PC-3 (cell line): ENCODE results near the gene CCDC86. TPM values are rescaled to one million over a fixed set of nuclear protein-coding genes. Genes with fewer than 3 reads are reported as not detected.

ENCODE experiments used
- ATAC-seq: fragments of 200-7000 bp; cut with Tn5 transposase; 2 replicates; pipeline ENCODE4 v1.9.1; 2020; ENCODE audit warnings: mild to moderate bottlenecking, moderate library complexity
- BruUV-seq: library from RNA; stranded (reverse); fragments of 400-500 nt; replicated peaks from 2 replicates; lab custom pipeline; 2021; lab: Mats Ljungman, UMichigan
- CTCF ChIA-PET: fragments of 300-600 bp; sonication (Branson Sonifier 250); formaldehyde crosslinking; loops from one replicate; lab custom pipeline; 2022; ENCODE audit warnings: antibody characterized with exemption; lab: Charles Lee
- POLR2A ChIA-PET: fragments of 300-600 bp; sonication (Branson Sonifier 250); formaldehyde crosslinking; loops from one replicate; lab custom pipeline; 2022; ENCODE audit warnings: antibody characterized with exemption; ENCODE audit not compliant: unreplicated experiment; lab: Charles Lee
- DNase-seq: peaks from one replicate; pipeline ENCODE4 v3.0.0-alpha.2; 2015
- H2AFZ ChIP-seq: fragments of 300-600 bp; sonication (generic); 2 replicates; pipeline ENCODE4 v1.6.0; 2016; ENCODE audit warnings: antibody characterized with exemption, low read length
- H3F3A ChIP-seq: fragments of 300-600 bp; sonication (generic); one replicate; pipeline ENCODE4 v1.6.0; 2017; ENCODE audit warnings: antibody characterized with exemption, low read length, control low read depth, mild to moderate bottlenecking; ENCODE audit not compliant: unreplicated experiment
- H3K27ac ChIP-seq: fragments of 300-600 bp; sonication (generic); 2 replicates; pipeline ENCODE4 v1.5.1; 2016; ENCODE audit warnings: mild to moderate bottlenecking, low read length
- H3K27me3 ChIP-seq: fragments of 300-600 bp; sonication (generic); 2 replicates; pipeline ENCODE4 v1.6.1; 2016; ENCODE audit warnings: low read length, mixed read lengths
- H3K36me3 ChIP-seq: fragments of 300-600 bp; sonication (generic); 2 replicates; pipeline ENCODE4 v1.6.1; 2016; ENCODE audit warnings: low read depth, mixed run types, low read length, mixed read lengths
- H3K4me1 ChIP-seq: fragments of 300-600 bp; sonication (generic); 2 replicates; pipeline ENCODE4 v1.5.1; 2016; ENCODE audit warnings: low read length; ENCODE audit not compliant: insufficient read depth
- H3K4me2 ChIP-seq: fragments of 300-600 bp; sonication (generic); 2 replicates; pipeline ENCODE4 v1.6.0; 2016; ENCODE audit warnings: low read length
- H3K4me3 ChIP-seq: fragments of 300-600 bp; sonication (generic); 2 replicates; pipeline ENCODE4 v1.5.1; 2016; ENCODE audit warnings: mild to moderate bottlenecking, low read length, mixed read lengths
- H3K79me2 ChIP-seq: fragments of 300-600 bp; sonication (generic); 2 replicates; pipeline ENCODE4 v1.6.1; 2017; ENCODE audit warnings: low read length, mixed read lengths
- H3K9ac ChIP-seq: fragments of 300-600 bp; sonication (generic); 2 replicates; pipeline ENCODE4 v1.6.0; 2016; ENCODE audit warnings: mild to moderate bottlenecking, low read length
- H3K9me2 ChIP-seq: fragments of 300-600 bp; sonication (generic); replicated peaks from 2 replicates; pipeline ENCODE4 v1.6.1; 2016; ENCODE audit warnings: mixed run types, low read length, mixed read lengths
- H3K9me3 ChIP-seq: fragments of 300-600 bp; sonication (generic); 2 replicates; pipeline ENCODE4 v1.6.1; 2016; ENCODE audit warnings: low read length, mixed read lengths
- H4K20me1 ChIP-seq: fragments of 300-600 bp; sonication (generic); 2 replicates; pipeline ENCODE4 v1.6.1; 2016; ENCODE audit warnings: low read length, mixed read lengths
- EZH2 ChIP-seq: fragments of 300-600 bp; sonication (generic); IDR thresholded peaks from one replicate; pipeline ENCODE4 v1.6.1; 2017; ENCODE audit warnings: antibody characterized with exemption, mild to moderate bottlenecking, low read length; ENCODE audit not compliant: unreplicated experiment
- EZH2phosphoT487 ChIP-seq: fragments of 300-600 bp; sonication (generic); IDR thresholded peaks from 2 replicates; pipeline ENCODE4 v1.6.1; 2018; ENCODE audit warnings: mild to moderate bottlenecking, antibody characterized with exemption, low read length, borderline replicate concordance
- intact Hi-C: fragments of 100-400 bp; cut with micrococcal nuclease; formaldehyde crosslinking; loops from 2 replicates; pipeline ENCODE4 v1.9.0; 2023
- total RNA-seq: library from RNA; depleted of rRNA; stranded (reverse); fragments of >200 nt; gene quantifications from 2 replicates; pipeline ENCODE4 v1.2.3, GENCODE V29; 2014
- TF ChIP-seq, protein P1 (sequence below): fragments of 300-600 bp; sonication (generic); conservative IDR thresholded peaks from 2 replicates; pipeline ENCODE4 v1.5.1; 2017; ENCODE audit warnings: antibody characterized with exemption, low read depth, mild to moderate bottlenecking, low read length

The CCDC86 gene
- total RNA-seq, 1 experiment from 2014 or later, result 67.9 TPM

DNA sequence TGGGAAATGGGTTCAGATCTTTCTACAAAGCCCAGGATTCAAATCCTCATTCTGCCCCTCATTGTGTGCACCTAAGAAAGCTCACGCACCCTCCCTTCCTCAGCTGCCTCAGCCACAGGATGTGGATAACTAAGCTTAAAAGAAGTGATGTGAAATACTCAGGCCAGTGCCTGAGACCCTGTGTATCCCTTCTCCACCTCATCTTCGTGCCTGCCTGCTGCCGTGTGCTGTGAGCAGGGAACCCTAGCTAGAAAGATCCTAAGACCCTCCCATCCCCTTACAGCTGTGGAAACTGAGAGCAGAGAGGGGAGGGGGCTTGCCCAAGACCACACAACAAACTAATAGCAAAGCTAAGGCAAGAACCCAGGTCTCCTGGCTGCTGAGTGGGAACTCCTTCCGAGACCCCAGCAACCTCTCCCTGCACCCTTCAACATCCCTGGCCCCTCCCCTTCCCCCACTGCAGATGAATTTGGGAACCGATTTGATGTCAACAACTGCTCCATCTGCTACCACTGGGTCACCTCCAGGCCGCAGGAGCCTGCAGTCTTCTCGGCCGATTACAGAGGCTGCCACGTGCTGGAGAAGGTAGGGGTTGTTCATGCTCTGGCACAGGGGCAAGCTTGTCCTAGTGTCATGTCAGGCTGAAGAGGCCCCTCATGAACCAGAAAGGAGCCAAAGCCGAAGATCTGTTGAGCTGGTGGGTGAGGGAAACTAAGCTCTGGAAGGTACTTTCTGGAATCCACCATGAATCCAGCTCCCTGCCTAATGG is 27.0 kb downstream of the CCDC86 start:
- H3K9me2 ChIP-seq, result no peaks in the 10 kb centered on the region
- H3K4me2 ChIP-seq, result no peak overlapping the region
- no peak overlapping the region for H3K27ac ChIP-seq
- no peaks in the 10 kb centered on the region for H3K27me3 ChIP-seq
- peaks cover 11% of the 10 kb centered on the region for H3K4me1 ChIP-seq
- H3F3A ChIP-seq, result no peaks in the 10 kb centered on the region
- H2AFZ ChIP-seq, result no peak overlapping the region
- ChIA-PET POLR2A (no interaction called here), CTCF (no interaction called here)
- no peaks in the 10 kb centered on the region for H4K20me1 ChIP-seq
- H3K4me3 ChIP-seq, result no peak overlapping the region
- intact Hi-C loops, result no loop called here
- no peaks in the 10 kb centered on the region for H3K36me3 ChIP-seq
- TF ChIP-seq EZH2 (no peak), EZH2phosphoT487 (no peak)
- TF ChIP-seq, protein P1, sequence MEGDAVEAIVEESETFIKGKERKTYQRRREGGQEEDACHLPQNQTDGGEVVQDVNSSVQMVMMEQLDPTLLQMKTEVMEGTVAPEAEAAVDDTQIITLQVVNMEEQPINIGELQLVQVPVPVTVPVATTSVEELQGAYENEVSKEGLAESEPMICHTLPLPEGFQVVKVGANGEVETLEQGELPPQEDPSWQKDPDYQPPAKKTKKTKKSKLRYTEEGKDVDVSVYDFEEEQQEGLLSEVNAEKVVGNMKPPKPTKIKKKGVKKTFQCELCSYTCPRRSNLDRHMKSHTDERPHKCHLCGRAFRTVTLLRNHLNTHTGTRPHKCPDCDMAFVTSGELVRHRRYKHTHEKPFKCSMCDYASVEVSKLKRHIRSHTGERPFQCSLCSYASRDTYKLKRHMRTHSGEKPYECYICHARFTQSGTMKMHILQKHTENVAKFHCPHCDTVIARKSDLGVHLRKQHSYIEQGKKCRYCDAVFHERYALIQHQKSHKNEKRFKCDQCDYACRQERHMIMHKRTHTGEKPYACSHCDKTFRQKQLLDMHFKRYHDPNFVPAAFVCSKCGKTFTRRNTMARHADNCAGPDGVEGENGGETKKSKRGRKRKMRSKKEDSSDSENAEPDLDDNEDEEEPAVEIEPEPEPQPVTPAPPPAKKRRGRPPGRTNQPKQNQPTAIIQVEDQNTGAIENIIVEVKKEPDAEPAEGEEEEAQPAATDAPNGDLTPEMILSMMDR, result no peak
- ATAC-seq (no peak), DNase-seq (no peak)
- H3K9me3 ChIP-seq, result no peaks in the 10 kb centered on the region
- no peaks in the 10 kb centered on the region for H3K79me2 ChIP-seq
- no peak overlapping the region for H3K9ac ChIP-seq
- BruUV-seq, result no TSS peak

- DNase-seq (no peak), ATAC-seq (no peak)
- Histone ChIP-seq H3F3A (no peaks in the 10 kb centered on the region), H4K20me1 (no peaks in the 10 kb centered on the region), H3K9ac (no peak overlapping the region), H3K36me3 (no peaks in the 10 kb centered on the region), H3K27ac (no peak overlapping the region), H3K4me2 (no peak overlapping the region), H3K4me3 (no peak overlapping the region), H3K79me2 (no peaks in the 10 kb centered on the region), H3K9me2 (no peaks in the 10 kb centered on the region), H2AFZ (no peak overlapping the region), H3K9me3 (no peaks in the 10 kb centered on the region), H3K27me3 (no peaks in the 10 kb centered on the region), H3K4me1 (peaks cover 11% of the 10 kb centered on the region)
- POLR2A ChIA-PET, result no interaction called here
- TF ChIP-seq EZH2, result no peak
- TF ChIP-seq EZH2phosphoT487, result no peak
- TF ChIP-seq, protein P1, result no peak
- no TSS peak for BruUV-seq
- CTCF ChIA-PET, result interaction anchor here (0.6 kb wide), 1 partner anchor 505 kb away, joined by 3 read pairs; no protein-coding TSS in a partner anchor
- intact Hi-C loops, result no loop called here
Measured at GRCh38 chr11:60869451-60869825, 27.5 kb downstream of the CCDC86 start.

GRCh38 chr11:60870276-60870675 is 28.4 kb downstream of the CCDC86 start:
- no peak overlapping the region for H3K4me2 ChIP-seq
- no peaks in the 10 kb centered on the region for H3K79me2 ChIP-seq
- ChIA-PET POLR2A (no interaction called here), CTCF (interaction anchor here (0.6 kb wide), 1 partner anchor 506 kb away, joined by 3 read pairs; no protein-coding TSS in a partner anchor)
- H3K27ac ChIP-seq, result no peak overlapping the region
- no peak for ATAC-seq
- intact Hi-C loops, result no loop called here
- H3K4me1 ChIP-seq, result peaks cover 11% of the 10 kb centered on the region
- H3K9me2 ChIP-seq, result no peaks in the 10 kb centered on the region
- no peaks in the 10 kb centered on the region for H3K36me3 ChIP-seq
- H3K9ac ChIP-seq, result no peak overlapping the region
- no TSS peak for BruUV-seq
- H3K9me3 ChIP-seq, result no peaks in the 10 kb centered on the region
- H2AFZ ChIP-seq, result no peak overlapping the region
- no peaks in the 10 kb centered on the region for H4K20me1 ChIP-seq
- no peaks in the 10 kb centered on the region for H3F3A ChIP-seq
- no peak for DNase-seq
- H3K4me3 ChIP-seq, result no peak overlapping the region
- TF ChIP-seq EZH2 (no peak), EZH2phosphoT487 (no peak)
- TF ChIP-seq, protein P1, result no peak
- H3K27me3 ChIP-seq, result no peaks in the 10 kb centered on the region
